GM19395 (cell line): ENCODE data around the gene NBR1.
"Not testable (repeated sequence)": the region's sequence is repeated elsewhere in the genome, so short reads cannot be mapped to it uniquely, and the experiment has no call there.

Experiments
- ATAC-seq: cut with Tn5 transposase; IDR thresholded peaks from one replicate; pipeline ENCODE4 v1.9.1; 2021; ENCODE audit warnings: mild to moderate bottlenecking, moderate library complexity; ENCODE audit not compliant: unreplicated experiment

Gene NBR1

GRCh38 chr17:43153197-43153835 is 17.7 kb upstream of the NBR1 start:
- ATAC-seq: not testable (repeated sequence)

DNA sequence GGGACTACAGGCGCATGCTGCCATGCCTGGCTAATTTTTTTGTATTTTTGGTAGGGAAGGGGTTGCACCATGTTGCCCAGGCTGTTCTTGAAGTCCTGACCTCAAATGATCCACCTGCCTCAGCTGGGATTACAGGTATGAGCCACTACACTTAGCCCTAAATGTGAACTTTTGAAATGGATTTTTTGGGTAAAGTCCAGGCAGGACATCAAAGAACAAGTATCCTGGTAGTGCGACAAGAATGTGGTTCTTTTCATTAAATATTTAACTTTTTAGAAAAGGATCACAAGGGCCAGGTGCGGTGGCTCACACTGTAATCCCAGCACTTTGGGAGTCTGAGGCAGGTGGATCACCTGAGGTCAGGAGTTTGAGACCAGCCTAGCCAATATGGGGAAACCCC is 15.3 kb upstream of the NBR1 start:
- no peak for ATAC-seq

GRCh38 chr17:43159232-43159631 is 11.8 kb upstream of the NBR1 start:
- ATAC-seq: not testable (repeated sequence)

- not testable (repeated sequence) for ATAC-seq
These were observed 11.1 kb upstream of the NBR1 start for GRCh38 chr17:43159957-43160356.

DNA sequence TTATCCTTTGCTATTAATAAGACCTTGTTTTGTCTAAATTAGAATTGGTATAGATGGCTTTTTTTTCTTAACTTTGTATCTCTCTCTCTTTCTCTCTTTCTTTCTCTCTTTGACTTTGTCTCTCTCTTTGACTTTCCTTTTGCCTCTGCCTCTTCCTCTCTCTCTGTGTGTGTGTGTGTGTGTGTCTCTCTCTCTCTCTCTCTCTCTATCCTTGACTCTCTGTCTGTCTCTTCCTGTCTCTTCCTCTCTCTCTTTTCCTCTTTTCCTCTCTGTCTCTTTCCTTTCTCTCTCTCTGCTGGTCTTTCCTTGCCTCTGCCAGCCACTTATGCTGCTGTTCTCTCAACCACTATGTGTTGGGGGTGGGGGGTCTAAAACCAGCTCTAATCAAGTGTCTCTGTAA is 5.0 kb upstream of the NBR1 start:
- ATAC-seq: not testable (repeated sequence)

- ATAC-seq: peak; percentile 35
These were observed 1.4 kb upstream of the NBR1 start for GRCh38 chr17:43169561-43170139.

DNA sequence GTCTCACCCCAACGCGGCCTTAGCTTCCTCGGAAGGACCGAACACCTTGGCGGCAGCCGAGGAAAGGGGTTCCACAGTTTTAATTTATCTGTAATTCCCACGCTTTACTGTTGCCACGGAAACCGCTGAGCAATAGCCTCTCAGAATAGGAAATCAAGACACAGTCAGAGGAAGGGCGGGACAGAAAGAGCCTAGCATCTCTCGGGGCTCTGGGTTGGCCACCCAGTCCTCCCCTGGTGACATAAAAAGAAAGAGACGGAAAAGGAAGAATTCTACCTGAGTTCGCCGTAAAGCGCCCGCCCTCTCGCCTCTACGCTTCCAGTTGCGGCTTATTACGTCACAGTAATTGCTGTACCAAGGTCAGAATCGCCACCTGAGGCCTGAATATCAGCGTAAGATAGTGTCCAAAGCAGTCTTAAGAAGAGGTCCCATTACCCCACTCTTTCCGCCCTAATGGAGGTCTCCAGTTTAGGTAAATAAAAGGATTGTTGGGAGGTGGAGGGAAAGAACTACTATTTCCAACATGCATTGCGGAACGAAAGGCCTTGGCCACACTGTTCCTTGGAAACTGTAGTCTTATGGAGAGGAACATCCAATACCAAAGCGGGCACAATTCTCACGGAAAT is 761 bp upstream of the NBR1 start:
- peak; percentile 71 for ATAC-seq

DNA sequence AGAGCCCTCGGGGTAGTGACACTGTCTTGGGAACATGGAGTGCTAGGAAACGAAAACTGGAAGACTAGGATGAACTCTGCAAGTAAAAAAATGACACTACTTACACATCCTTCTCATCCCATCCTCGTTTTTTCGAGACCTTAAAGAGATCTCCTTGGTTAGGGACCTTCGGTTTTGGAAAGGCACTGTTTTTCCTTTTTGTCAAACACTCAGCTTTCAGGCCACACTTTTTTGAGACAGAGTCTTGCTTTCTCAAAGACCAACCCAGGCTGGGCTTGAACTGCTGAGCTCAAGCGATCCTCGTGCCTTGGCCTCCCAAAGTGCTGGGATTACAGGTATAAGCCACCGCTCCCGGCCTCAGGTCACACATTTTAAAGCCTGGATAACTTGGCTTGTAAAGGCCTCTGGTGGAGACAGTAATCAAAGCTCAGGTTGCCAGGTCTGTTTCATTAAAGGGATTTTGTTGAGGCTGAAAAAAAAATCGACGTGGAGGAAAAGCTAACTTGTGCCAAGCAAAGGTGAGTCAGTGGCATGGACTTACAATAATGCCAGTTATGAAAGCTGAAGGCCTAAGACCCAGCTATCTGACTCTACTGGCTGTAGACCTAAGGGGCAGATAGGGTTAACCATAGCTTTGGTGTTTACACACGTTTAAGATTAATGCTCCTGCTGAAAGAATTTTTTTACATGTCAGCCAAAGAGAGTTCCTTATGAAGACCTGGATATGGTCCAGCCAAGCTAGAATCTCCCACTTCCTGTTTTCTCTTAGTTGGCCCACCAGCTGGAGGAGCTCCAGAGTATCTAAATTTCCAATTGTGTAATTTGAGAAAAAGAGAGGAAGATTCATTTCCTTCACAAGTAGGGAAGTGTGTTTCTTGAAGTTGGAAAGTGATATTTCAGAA is 823 bp downstream of the NBR1 start:
- ATAC-seq: no peak

DNA sequence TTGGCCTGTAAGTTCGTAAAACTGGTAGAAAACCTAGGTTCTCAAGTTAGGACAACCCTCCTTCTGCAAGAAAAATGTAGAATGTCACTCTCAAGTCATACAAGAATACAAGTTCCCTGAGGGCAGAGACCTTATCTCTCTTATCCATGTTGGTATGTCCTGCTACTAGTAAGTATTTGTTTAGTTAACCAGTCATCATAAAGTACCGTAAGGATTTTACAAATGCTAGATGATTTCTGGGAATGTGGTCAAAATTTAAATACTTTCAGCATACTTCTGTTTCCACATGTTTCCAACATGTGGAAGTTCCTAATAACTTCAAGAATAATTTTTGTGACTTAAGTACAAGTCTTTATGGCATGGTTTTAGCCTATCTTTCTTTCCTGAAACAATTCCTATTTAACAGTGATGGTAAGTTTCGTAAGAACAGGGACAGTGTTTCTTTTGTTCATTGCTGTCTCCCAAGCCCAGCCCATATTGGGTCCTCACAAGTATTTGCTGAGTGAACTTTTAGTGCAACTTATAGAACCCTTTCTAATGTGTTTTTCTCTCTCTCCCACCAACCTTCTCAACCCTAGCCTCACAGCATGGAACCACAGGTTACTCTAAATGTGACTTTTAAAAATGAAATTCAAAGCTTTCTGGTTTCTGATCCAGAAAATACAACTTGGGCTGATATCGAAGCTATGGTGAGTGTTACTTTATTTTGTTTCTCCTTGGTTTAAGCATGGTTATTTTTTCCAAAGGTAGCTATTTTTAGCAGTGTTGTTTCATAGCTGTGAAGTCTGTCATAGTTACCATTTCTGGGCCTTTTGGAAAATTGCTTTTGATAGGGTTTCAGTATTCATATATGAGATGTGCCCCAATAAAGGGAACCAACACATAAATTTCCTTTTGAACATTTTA is 4.5 kb downstream of the NBR1 start:
- ATAC-seq: no peak

DNA sequence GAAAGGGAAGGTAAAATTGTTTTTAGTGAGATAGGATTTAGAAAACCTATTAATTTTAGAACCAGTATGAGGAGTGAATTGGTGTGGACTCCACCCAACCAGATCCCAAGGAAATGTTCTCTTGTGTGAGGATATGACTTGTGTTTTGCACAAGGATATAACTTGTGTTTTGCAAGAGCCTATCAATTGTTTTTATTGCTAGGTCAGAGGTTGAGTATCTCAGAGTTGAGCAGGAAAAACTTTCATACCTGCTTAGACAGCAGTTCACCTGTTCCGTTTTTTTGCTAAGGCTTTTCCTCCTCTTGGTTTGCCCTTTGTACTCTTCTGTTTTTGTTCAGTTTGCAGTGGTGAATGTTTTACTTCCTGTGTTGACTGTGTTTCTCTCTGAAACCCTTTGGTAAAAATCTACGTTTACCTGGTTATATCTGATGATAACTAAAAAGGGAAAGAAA is 5.1 kb downstream of the NBR1 start:
- ATAC-seq: no peak

DNA sequence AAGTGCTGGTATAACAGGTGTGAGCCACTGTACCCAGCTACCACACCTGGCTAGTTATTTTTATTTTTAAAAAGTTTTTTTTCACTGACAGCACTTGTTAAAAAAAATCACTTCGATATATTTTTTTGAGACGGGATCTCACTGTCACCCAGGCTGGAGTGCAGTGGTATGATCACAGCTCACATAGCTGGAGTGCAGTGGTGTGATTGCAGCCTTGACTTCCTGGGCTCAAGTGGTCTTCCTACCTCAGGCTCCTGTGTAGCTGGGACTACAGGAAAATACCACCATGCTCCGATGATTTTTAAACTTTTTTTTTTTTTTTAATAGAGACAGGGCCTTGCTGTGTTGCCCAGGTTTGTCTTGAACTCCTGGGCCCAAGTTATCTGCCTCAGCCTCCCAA is 12.9 kb downstream of the NBR1 start:
- no peak for ATAC-seq

GRCh38 chr17:43186656-43187055 is 15.6 kb downstream of the NBR1 start:
- not testable (repeated sequence) for ATAC-seq

GRCh38 chr17:43193251-43193650 is 22.2 kb downstream of the NBR1 start:
- ATAC-seq: no peak

GRCh38 chr17:43199633-43200032 is 28.6 kb downstream of the NBR1 start:
- ATAC-seq: no peak

- ATAC-seq: no peak
These were observed 29.1 kb downstream of the NBR1 start for GRCh38 chr17:43200127-43200526.

DNA sequence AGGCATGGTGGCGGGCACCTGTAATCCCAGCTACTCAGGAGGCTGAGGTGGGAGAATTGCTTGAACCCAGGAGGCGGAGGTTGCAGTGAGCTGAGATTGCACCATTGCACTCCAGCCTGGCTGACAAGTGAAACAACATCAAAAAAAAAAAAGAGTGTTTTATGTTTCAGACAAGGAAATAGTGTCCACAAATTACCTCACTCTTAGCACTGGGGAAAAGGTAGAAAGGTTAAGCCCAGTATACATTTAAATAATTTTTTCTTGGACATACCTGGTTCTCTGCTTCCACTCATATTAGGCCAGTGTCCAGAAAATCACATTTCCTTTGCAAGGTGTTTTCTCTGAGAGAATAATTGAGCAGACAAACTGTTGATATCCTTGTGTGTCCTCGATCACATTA is 32.0 kb downstream of the NBR1 start:
- not testable (repeated sequence) for ATAC-seq

- ATAC-seq: no peak
These were observed 39.6 kb downstream of the NBR1 start for GRCh38 chr17:43210576-43210975.

GRCh38 chr17:43211123-43211479 is 40.1 kb downstream of the NBR1 start:
- ATAC-seq: no peak

DNA sequence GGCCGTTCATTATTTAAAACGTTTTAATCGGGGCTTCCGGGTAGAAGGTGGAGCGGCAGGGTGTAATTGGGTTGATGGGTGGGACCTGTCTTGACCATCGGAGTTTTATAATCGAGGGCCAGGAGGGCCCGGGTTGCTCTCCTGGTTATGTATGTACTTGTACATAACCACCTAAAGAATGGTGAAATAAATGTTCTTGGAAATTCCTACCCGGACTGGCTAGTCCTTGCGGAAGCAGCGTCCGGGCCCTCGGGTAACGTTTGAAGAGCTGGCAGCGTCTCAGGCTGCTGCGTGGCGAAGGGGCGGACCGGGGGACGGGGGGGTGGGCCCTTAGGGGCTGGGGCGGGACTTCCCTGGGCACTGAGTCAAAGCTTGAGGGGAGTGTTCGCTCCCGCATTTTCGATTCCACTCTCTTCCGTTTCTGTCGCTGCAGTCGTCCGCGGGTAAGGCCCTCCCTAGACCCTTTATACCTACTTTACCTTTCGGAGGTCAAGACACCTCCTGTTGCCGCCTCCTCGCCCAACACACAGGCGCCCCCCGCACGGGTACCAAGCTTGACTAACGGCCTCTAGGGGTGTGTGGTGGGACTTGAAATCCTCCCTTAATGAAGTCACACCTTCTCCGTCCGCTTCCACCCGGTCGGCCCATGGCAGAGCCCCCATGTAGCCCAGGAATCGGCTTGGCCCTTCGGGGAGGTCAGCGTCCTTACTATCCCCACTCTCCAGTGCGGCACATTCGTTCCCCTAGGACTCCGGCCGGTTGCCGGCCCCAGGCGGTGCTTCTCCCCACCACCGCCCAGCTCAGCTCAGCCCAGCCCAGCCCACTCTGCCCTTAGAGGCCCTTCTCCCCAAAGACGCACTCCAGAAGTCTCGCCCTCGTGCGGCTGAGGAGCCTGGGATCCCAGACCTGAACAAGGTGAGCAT is 40.7 kb downstream of the NBR1 start, which contains the start of gene TMEM106A:
Gene TMEM106A, plus strand, starts transcription at position 396 of the 923 bp plus-strand sequence. CDS start 1,167 bp downstream, outside the sequence.
- ATAC-seq: peak; percentile 74
